Measurements from ENCODE around the gene BLOC1S6. TPM values are rescaled to one million over a fixed set of nuclear protein-coding genes. Genes with fewer than 3 reads are reported as not detected.

The BLOC1S6 gene
- polyA plus RNA-seq, 3 donors: 44.5 to 54.5 (median 51.5) TPM

- no peak for DNase-seq (ENCODE audit: extremely low read depth in 1 of 11, low read depth in 9 of 11, low spot score in 4 of 11)
These were observed 3.2 kb upstream of the BLOC1S6 start for GRCh38 chr15:45583731-45584639.

- DNase-seq (ENCODE audit: extremely low read depth in 1 of 11, low read depth in 9 of 11, low spot score in 4 of 11): peak in 3 of 11 donors; percentile 1 to 4 (median 2)
These were observed 1.9 kb upstream of the BLOC1S6 start for GRCh38 chr15:45585069-45585791.

GRCh38 chr15:45586125-45586524, 1.1 kb upstream of the BLOC1S6 start:
- DNase-seq (ENCODE audit: extremely low read depth in 1 of 11, low read depth in 9 of 11, low spot score in 4 of 11): peak in 2 of 11 donors; percentile 5

- DNase-seq (ENCODE audit: extremely low read depth in 1 of 11, low read depth in 9 of 11, low spot score in 4 of 11): peak in 2 of 11 donors; percentile 4 to 47
These were observed 531 bp upstream of the BLOC1S6 start for GRCh38 chr15:45586601-45587094.

GRCh38 chr15:45587863-45588170, 638 bp downstream of the BLOC1S6 start:
- no peak for DNase-seq (ENCODE audit: extremely low read depth in 1 of 11, low read depth in 9 of 11, low spot score in 4 of 11)

- peak in 3 of 11 donors; percentile 5 to 11 (median 5) for DNase-seq (ENCODE audit: extremely low read depth in 1 of 11, low read depth in 9 of 11, low spot score in 4 of 11)
These were observed 1.2 kb downstream of the BLOC1S6 start for GRCh38 chr15:45588219-45588875.

GRCh38 chr15:45589256-45589655, 2.1 kb downstream of the BLOC1S6 start:
- DNase-seq (ENCODE audit: extremely low read depth in 1 of 11, low read depth in 9 of 11, low spot score in 4 of 11): no peak

GRCh38 chr15:45594319-45594718, 7.1 kb downstream of the BLOC1S6 start:
- DNase-seq (ENCODE audit: extremely low read depth in 1 of 11, low read depth in 9 of 11, low spot score in 4 of 11): no peak

GRCh38 chr15:45594835-45595530, 7.8 kb downstream of the BLOC1S6 start:
- DNase-seq (ENCODE audit: extremely low read depth in 1 of 11, low read depth in 9 of 11, low spot score in 4 of 11): no peak

GRCh38 chr15:45603881-45604280, 16.7 kb downstream of the BLOC1S6 start:
- no peak for DNase-seq (ENCODE audit: extremely low read depth in 1 of 11, low read depth in 9 of 11, low spot score in 4 of 11)

GRCh38 chr15:45604326-45604725, 17.1 kb downstream of the BLOC1S6 start:
- no peak for DNase-seq (ENCODE audit: extremely low read depth in 1 of 11, low read depth in 9 of 11, low spot score in 4 of 11)

GRCh38 chr15:45606413-45606812, 19.2 kb downstream of the BLOC1S6 start:
- DNase-seq (ENCODE audit: extremely low read depth in 1 of 11, low read depth in 9 of 11, low spot score in 4 of 11): no peak

- no peak for DNase-seq (ENCODE audit: extremely low read depth in 1 of 11, low read depth in 9 of 11, low spot score in 4 of 11)
These were observed 19.7 kb downstream of the BLOC1S6 start for GRCh38 chr15:45606841-45607240.

- DNase-seq (ENCODE audit: extremely low read depth in 1 of 11, low read depth in 9 of 11, low spot score in 4 of 11): peak in 1 of 11 donors; percentile 5
These were observed 24.1 kb downstream of the BLOC1S6 start for GRCh38 chr15:45611305-45611704.

- no peak for DNase-seq (ENCODE audit: extremely low read depth in 1 of 11, low read depth in 9 of 11, low spot score in 4 of 11)
These were observed 25.7 kb downstream of the BLOC1S6 start for GRCh38 chr15:45612790-45613415.

GRCh38 chr15:45616901-45617323, 29.7 kb downstream of the BLOC1S6 start:
- DNase-seq (ENCODE audit: extremely low read depth in 1 of 11, low read depth in 9 of 11, low spot score in 4 of 11): no peak

GRCh38 chr15:45618813-45619212, 31.6 kb downstream of the BLOC1S6 start:
- peak in 2 of 11 donors; percentile 3 to 18 for DNase-seq (ENCODE audit: extremely low read depth in 1 of 11, low read depth in 9 of 11, low spot score in 4 of 11)

- no peak for DNase-seq (ENCODE audit: extremely low read depth in 1 of 11, low read depth in 9 of 11, low spot score in 4 of 11)
These were observed 41.0 kb downstream of the BLOC1S6 start for GRCh38 chr15:45628136-45628535.
